Central memory CD4-positive, alpha-beta T cell (primary cell): ENCODE measurements around the gene IFT52.

Source experiments
- DNase-seq: peaks from one replicate; pipeline ENCODE4 v3.0.0; 2022

IFT52 gene

GRCh38 chr20:43694763-43695162 lies 104.0 kb downstream of the IFT52 start:
- DNase-seq, result no peak

GRCh38 chr20:43695571-43695970 lies 104.8 kb downstream of the IFT52 start:
- DNase-seq, result no peak
